Parathyroid adenoma (tissue), 2 donors: ENCODE measurements around the gene LRRC47.

Experiments used
- H2AFZ ChIP-seq: fragments of 300-600 bp; sonication (generic); one replicate; pipeline ENCODE4 v1.7.0; 2017; ENCODE audit warnings: antibody characterized with exemption, mild to moderate bottlenecking
- H3K27ac ChIP-seq: fragments of 300-600 bp; sonication (generic); one replicate; pipeline ENCODE4 v1.7.0; 2017
- H3K27me3 ChIP-seq: fragments of 300-600 bp; sonication (generic); one replicate; pipeline ENCODE4 v1.7.0; 2017; ENCODE audit warnings: low read length; ENCODE audit not compliant: control insufficient read depth, insufficient read depth
- H3K36me3 ChIP-seq: fragments of 300-600 bp; sonication (generic); one replicate; pipeline ENCODE4 v1.7.0; 2017; ENCODE audit warnings: low read length; ENCODE audit not compliant: control insufficient read depth, insufficient read depth
- H3K4me1 ChIP-seq: fragments of 300-600 bp; sonication (generic); one replicate; pipeline ENCODE4 v1.7.0; 2017; ENCODE audit warnings: control low read depth
- H3K4me2 ChIP-seq: fragments of 300-600 bp; sonication (generic); one replicate; pipeline ENCODE4 v1.7.0; 2017; ENCODE audit warnings: low read length
- H3K4me3 ChIP-seq: fragments of 300-600 bp; sonication (generic); one replicate; pipeline ENCODE4 v1.7.0; 2017; ENCODE audit warnings: low read depth, low read length
- H3K79me2 ChIP-seq: fragments of 300-600 bp; sonication (generic); one replicate; pipeline ENCODE4 v1.7.0; 2017; ENCODE audit warnings: control low read depth
- H3K9ac ChIP-seq: fragments of 300-600 bp; sonication (generic); one replicate; pipeline ENCODE4 v1.7.0; 2017; ENCODE audit warnings: mild to moderate bottlenecking
- H3K9me3 ChIP-seq: fragments of 300-600 bp; sonication (generic); one replicate; pipeline ENCODE4 v1.7.0; 2017; ENCODE audit warnings: low read length; ENCODE audit not compliant: control insufficient read depth
- CTCF ChIP-seq: fragments of 300-600 bp; sonication (generic); IDR thresholded peaks from one replicate; pipeline ENCODE4 v1.7.0; 2017; ENCODE audit warnings: antibody characterized with exemption, mild to moderate bottlenecking
- donor health status: primary hyperparathyroidism.

LRRC47 gene

GRCh38 chr1:3827813-3828307 lies 31.6 kb upstream of the LRRC47 start:
- Histone ChIP-seq H2AFZ (no peak overlapping the region), H3K4me2 (no peak overlapping the region), H3K36me3 (no peaks in the 10 kb centered on the region), H3K4me1 (no peaks in the 10 kb centered on the region), H3K27me3 (no peaks in the 10 kb centered on the region), H3K79me2 (no peaks in the 10 kb centered on the region), H3K4me3 (no peak overlapping the region), H3K27ac (no peak overlapping the region), H3K9ac (no peak overlapping the region), H3K9me3 (no peaks in the 10 kb centered on the region)
- no peak for TF ChIP-seq CTCF

- H3K4me1 ChIP-seq: no peaks in the 10 kb centered on the region
These were observed 29.1 kb upstream of the LRRC47 start for GRCh38 chr1:3825356-3825755.

GRCh38 chr1:3824650-3825049 lies 28.4 kb upstream of the LRRC47 start:
- H3K27ac ChIP-seq: no peak overlapping the region
- no peaks in the 10 kb centered on the region for H3K4me1 ChIP-seq
- H3K9me3 ChIP-seq: no peaks in the 10 kb centered on the region
- no peak overlapping the region for H3K4me3 ChIP-seq
- H3K27me3 ChIP-seq: no peaks in the 10 kb centered on the region
- no peaks in the 10 kb centered on the region for H3K36me3 ChIP-seq
- no peak overlapping the region for H3K4me2 ChIP-seq
- TF ChIP-seq CTCF: no peak
- no peaks in the 10 kb centered on the region for H3K79me2 ChIP-seq
- no peak overlapping the region for H3K9ac ChIP-seq
- H2AFZ ChIP-seq: no peak overlapping the region

More at GRCh38 chr1:3825356-3825755, 29.1 kb upstream of the LRRC47 start:
- Histone ChIP-seq H3K36me3 (no peaks in the 10 kb centered on the region), H2AFZ (no peak overlapping the region), H3K27me3 (no peaks in the 10 kb centered on the region), H3K9ac (no peak overlapping the region), H3K79me2 (no peaks in the 10 kb centered on the region), H3K4me3 (no peak overlapping the region), H3K4me2 (no peak overlapping the region), H3K9me3 (no peaks in the 10 kb centered on the region), H3K27ac (no peak overlapping the region)
- TF ChIP-seq CTCF: no peak

- no peak for TF ChIP-seq CTCF
- H3K27me3 ChIP-seq: no peaks in the 10 kb centered on the region
- H3K4me2 ChIP-seq: no peak overlapping the region
- no peak overlapping the region for H3K4me3 ChIP-seq
- H3K36me3 ChIP-seq: no peaks in the 10 kb centered on the region
- H3K27ac ChIP-seq: no peak overlapping the region
- no peak overlapping the region for H2AFZ ChIP-seq
- no peaks in the 10 kb centered on the region for H3K9me3 ChIP-seq
- no peak overlapping the region for H3K9ac ChIP-seq
- H3K4me1 ChIP-seq: no peaks in the 10 kb centered on the region
- no peaks in the 10 kb centered on the region for H3K79me2 ChIP-seq
These were observed 26.1 kb upstream of the LRRC47 start for GRCh38 chr1:3822421-3822820.

GRCh38 chr1:3821908-3822307 lies 25.6 kb upstream of the LRRC47 start:
- Histone ChIP-seq H3K79me2 (no peaks in the 10 kb centered on the region), H3K27ac (no peak overlapping the region), H3K4me1 (no peaks in the 10 kb centered on the region), H3K4me2 (no peak overlapping the region), H3K9me3 (no peaks in the 10 kb centered on the region), H3K36me3 (no peaks in the 10 kb centered on the region), H3K27me3 (no peaks in the 10 kb centered on the region), H3K4me3 (no peak overlapping the region), H3K9ac (no peak overlapping the region), H2AFZ (no peak overlapping the region)
- no peak for TF ChIP-seq CTCF
